Measurements from ENCODE around the gene RNF2.
"Not testable (repeated sequence)": the region's sequence is repeated elsewhere in the genome, so short reads cannot be mapped to it uniquely, and the experiment has no call there.

The RNF2 gene

GRCh38 chr1:185044981-185045813 lies at the start of gene RNF2:
Gene RNF2, plus strand, starts transcription at chr1:185045558. Its CDS starts 41,996 bp downstream, at chr1:185087554.
- Histone ChIP-seq H3K4me1 (ENCODE audit: control insufficient read depth, insufficient read depth, low read length) (peaks cover 10% of the 10 kb centered on the region), H3K9ac (ENCODE audit: low read length) (peak within 1 kb of the TSS; percentile 91), H3K36me3 (ENCODE audit: control insufficient read depth, insufficient read depth, low read length) (no peaks in the 10 kb centered on the region), H3K27me3 (ENCODE audit: control insufficient read depth, insufficient read depth, low read length) (no peaks in the 10 kb centered on the region), H3K4me3 (ENCODE audit: low read length) (peak within 1 kb of the TSS; percentile 78), H3K9me3 (ENCODE audit: control insufficient read depth, low read length) (no peaks in the 10 kb centered on the region)

- H3K27me3 ChIP-seq (ENCODE audit: control insufficient read depth, insufficient read depth, low read length); H3K4me3 ChIP-seq (ENCODE audit: low read length); H3K9me3 ChIP-seq (ENCODE audit: control insufficient read depth, low read length); H3K9ac ChIP-seq (ENCODE audit: low read length); H3K4me1 ChIP-seq (ENCODE audit: control insufficient read depth, insufficient read depth, low read length); H3K36me3 ChIP-seq (ENCODE audit: control insufficient read depth, insufficient read depth, low read length): not testable (repeated sequence)
Observed at GRCh38 chr1:184999974-185000373, 45.4 kb upstream of the RNF2 start.

- not testable (repeated sequence) for H3K9ac ChIP-seq (ENCODE audit: low read length); H3K36me3 ChIP-seq (ENCODE audit: control insufficient read depth, insufficient read depth, low read length); H3K4me1 ChIP-seq (ENCODE audit: control insufficient read depth, insufficient read depth, low read length); H3K4me3 ChIP-seq (ENCODE audit: low read length); H3K27me3 ChIP-seq (ENCODE audit: control insufficient read depth, insufficient read depth, low read length); H3K9me3 ChIP-seq (ENCODE audit: control insufficient read depth, low read length)
Observed at GRCh38 chr1:185001312-185001880, 44.0 kb upstream of the RNF2 start.

- no peak overlapping the region for H3K4me3 ChIP-seq (ENCODE audit: low read length)
- H3K36me3 ChIP-seq (ENCODE audit: control insufficient read depth, insufficient read depth, low read length), result no peaks in the 10 kb centered on the region
- no peak overlapping the region for H3K9ac ChIP-seq (ENCODE audit: low read length)
- H3K27me3 ChIP-seq (ENCODE audit: control insufficient read depth, insufficient read depth, low read length), result no peaks in the 10 kb centered on the region
- H3K9me3 ChIP-seq (ENCODE audit: control insufficient read depth, low read length), result no peaks in the 10 kb centered on the region
- peaks cover 6% of the 10 kb centered on the region for H3K4me1 ChIP-seq (ENCODE audit: control insufficient read depth, insufficient read depth, low read length)
Observed at GRCh38 chr1:185008838-185009237, 36.5 kb upstream of the RNF2 start.

GRCh38 chr1:185010361-185010760 lies 35.0 kb upstream of the RNF2 start:
- Histone ChIP-seq H3K27me3 (ENCODE audit: control insufficient read depth, insufficient read depth, low read length) (no peaks in the 10 kb centered on the region), H3K36me3 (ENCODE audit: control insufficient read depth, insufficient read depth, low read length) (no peaks in the 10 kb centered on the region), H3K9me3 (ENCODE audit: control insufficient read depth, low read length) (no peaks in the 10 kb centered on the region), H3K9ac (ENCODE audit: low read length) (no peak overlapping the region), H3K4me3 (ENCODE audit: low read length) (no peak overlapping the region), H3K4me1 (ENCODE audit: control insufficient read depth, insufficient read depth, low read length) (peaks cover 6% of the 10 kb centered on the region)

GRCh38 chr1:185014941-185015340 lies 30.4 kb upstream of the RNF2 start:
- H3K9me3 ChIP-seq (ENCODE audit: control insufficient read depth, low read length), result no peaks in the 10 kb centered on the region

GRCh38 chr1:185015631-185016030 lies 29.7 kb upstream of the RNF2 start:
- H3K9me3 ChIP-seq (ENCODE audit: control insufficient read depth, low read length), result no peaks in the 10 kb centered on the region
- H3K4me1 ChIP-seq (ENCODE audit: control insufficient read depth, insufficient read depth, low read length), result peaks cover 6% of the 10 kb centered on the region
- H3K36me3 ChIP-seq (ENCODE audit: control insufficient read depth, insufficient read depth, low read length), result no peaks in the 10 kb centered on the region
- H3K4me3 ChIP-seq (ENCODE audit: low read length), result no peak overlapping the region
- H3K27me3 ChIP-seq (ENCODE audit: control insufficient read depth, insufficient read depth, low read length), result no peaks in the 10 kb centered on the region
- no peak overlapping the region for H3K9ac ChIP-seq (ENCODE audit: low read length)

More at GRCh38 chr1:185014941-185015340, 30.4 kb upstream of the RNF2 start:
- peaks cover 6% of the 10 kb centered on the region for H3K4me1 ChIP-seq (ENCODE audit: control insufficient read depth, insufficient read depth, low read length)
- no peaks in the 10 kb centered on the region for H3K27me3 ChIP-seq (ENCODE audit: control insufficient read depth, insufficient read depth, low read length)
- no peaks in the 10 kb centered on the region for H3K36me3 ChIP-seq (ENCODE audit: control insufficient read depth, insufficient read depth, low read length)
- no peak overlapping the region for H3K9ac ChIP-seq (ENCODE audit: low read length)
- H3K4me3 ChIP-seq (ENCODE audit: low read length), result no peak overlapping the region

GRCh38 chr1:185016880-185017279 lies 28.5 kb upstream of the RNF2 start:
- H3K4me3 ChIP-seq (ENCODE audit: low read length), result no peak overlapping the region

GRCh38 chr1:185017338-185017737 lies 28.0 kb upstream of the RNF2 start:
- Histone ChIP-seq H3K4me1 (ENCODE audit: control insufficient read depth, insufficient read depth, low read length) (no peaks in the 10 kb centered on the region), H3K9ac (ENCODE audit: low read length) (no peak overlapping the region), H3K9me3 (ENCODE audit: control insufficient read depth, low read length) (no peaks in the 10 kb centered on the region), H3K36me3 (ENCODE audit: control insufficient read depth, insufficient read depth, low read length) (no peaks in the 10 kb centered on the region), H3K27me3 (ENCODE audit: control insufficient read depth, insufficient read depth, low read length) (no peaks in the 10 kb centered on the region), H3K4me3 (ENCODE audit: low read length) (no peak overlapping the region)

More at GRCh38 chr1:185016880-185017279, 28.5 kb upstream of the RNF2 start:
- Histone ChIP-seq H3K4me1 (ENCODE audit: control insufficient read depth, insufficient read depth, low read length) (no peaks in the 10 kb centered on the region), H3K9ac (ENCODE audit: low read length) (no peak overlapping the region), H3K36me3 (ENCODE audit: control insufficient read depth, insufficient read depth, low read length) (no peaks in the 10 kb centered on the region), H3K9me3 (ENCODE audit: control insufficient read depth, low read length) (no peaks in the 10 kb centered on the region), H3K27me3 (ENCODE audit: control insufficient read depth, insufficient read depth, low read length) (no peaks in the 10 kb centered on the region)

GRCh38 chr1:185017966-185018365 lies 27.4 kb upstream of the RNF2 start:
- Histone ChIP-seq H3K36me3 (ENCODE audit: control insufficient read depth, insufficient read depth, low read length) (no peaks in the 10 kb centered on the region), H3K9ac (ENCODE audit: low read length) (no peak overlapping the region), H3K27me3 (ENCODE audit: control insufficient read depth, insufficient read depth, low read length) (no peaks in the 10 kb centered on the region), H3K4me3 (ENCODE audit: low read length) (no peak overlapping the region), H3K9me3 (ENCODE audit: control insufficient read depth, low read length) (no peaks in the 10 kb centered on the region), H3K4me1 (ENCODE audit: control insufficient read depth, insufficient read depth, low read length) (no peaks in the 10 kb centered on the region)

GRCh38 chr1:185027252-185027882 lies 18.0 kb upstream of the RNF2 start:
- Histone ChIP-seq H3K9me3 (ENCODE audit: control insufficient read depth, low read length) (no peaks in the 10 kb centered on the region), H3K4me3 (ENCODE audit: low read length) (no peak overlapping the region), H3K9ac (ENCODE audit: low read length) (no peak overlapping the region), H3K36me3 (ENCODE audit: control insufficient read depth, insufficient read depth, low read length) (no peaks in the 10 kb centered on the region), H3K27me3 (ENCODE audit: control insufficient read depth, insufficient read depth, low read length) (no peaks in the 10 kb centered on the region), H3K4me1 (ENCODE audit: control insufficient read depth, insufficient read depth, low read length) (no peaks in the 10 kb centered on the region)

GRCh38 chr1:185033686-185034085 lies 11.7 kb upstream of the RNF2 start:
- Histone ChIP-seq H3K4me3 (ENCODE audit: low read length) (no peak overlapping the region), H3K4me1 (ENCODE audit: control insufficient read depth, insufficient read depth, low read length) (no peaks in the 10 kb centered on the region), H3K27me3 (ENCODE audit: control insufficient read depth, insufficient read depth, low read length) (no peaks in the 10 kb centered on the region), H3K9ac (ENCODE audit: low read length) (no peak overlapping the region), H3K9me3 (ENCODE audit: control insufficient read depth, low read length) (no peaks in the 10 kb centered on the region), H3K36me3 (ENCODE audit: control insufficient read depth, insufficient read depth, low read length) (no peaks in the 10 kb centered on the region)
